HepG2 (cell line): ENCODE results near the gene FGFR3. TPM values are rescaled to one million over a fixed set of nuclear protein-coding genes. Genes with fewer than 3 reads are reported as not detected.

Experiments
- DZIP1 ChIP-seq: sonication (generic); formaldehyde crosslinking; IDR thresholded peaks from 2 replicates; pipeline ENCODE4 v1.5.0; 2020; ENCODE audit warnings: mild to moderate bottlenecking, missing genetic modification reagents
- FIP1L1 ChIP-seq: fragments of 200-400 bp; formaldehyde crosslinking; IDR thresholded peaks from 2 replicates; pipeline ENCODE4 v1.6.1; 2018; ENCODE audit warnings: low read depth, mild to moderate bottlenecking, low read length, moderate library complexity, borderline replicate concordance; ENCODE audit not compliant: insufficient read depth
- HINFP ChIP-seq: sonication (generic); formaldehyde crosslinking; IDR thresholded peaks from 2 replicates; pipeline ENCODE4 v1.4.0; 2020; ENCODE audit warnings: low read depth, mild to moderate bottlenecking, missing genetic modification reagents
- LBX2 ChIP-seq: sonication (generic); formaldehyde crosslinking; IDR thresholded peaks from 2 replicates; pipeline ENCODE4 v1.5.0; 2020; ENCODE audit warnings: missing genetic modification reagents, mild to moderate bottlenecking, borderline replicate concordance
- MBNL3 ChIP-seq: fragments of 250-450 bp; sonication (Bioruptor Pico); conservative IDR thresholded peaks from 2 replicates; pipeline ENCODE4 v1.8.0; 2022; ENCODE audit warnings: mild to moderate bottlenecking, inconsistent platforms
- MXD3 ChIP-seq: IDR thresholded peaks from 2 replicates; pipeline ENCODE4 v1.6.1; 2016; ENCODE audit warnings: mild to moderate bottlenecking, missing biosample characterization, missing genetic modification reagents
- NCOA1 ChIP-seq: sonication (generic); formaldehyde crosslinking; IDR thresholded peaks from 2 replicates; pipeline ENCODE4 v1.9.0; 2021; ENCODE audit warnings: missing genetic modification reagents
- NFIC ChIP-seq: IDR thresholded peaks from 2 replicates; pipeline ENCODE4 v1.6.1; 2012; ENCODE audit warnings: mild to moderate bottlenecking, low read length, inconsistent platforms
- NR2C2 ChIP-seq: sonication (generic); formaldehyde crosslinking; IDR thresholded peaks from 2 replicates; pipeline ENCODE4 v1.4.0; 2020; ENCODE audit warnings: missing genetic modification reagents, mild to moderate bottlenecking, moderate library complexity, borderline replicate concordance
- PHF20 ChIP-seq: sonication (generic); formaldehyde crosslinking; IDR thresholded peaks from 2 replicates; pipeline ENCODE4 v1.5.0; 2020; ENCODE audit warnings: mild to moderate bottlenecking, missing genetic modification reagents
- RBFOX2 ChIP-seq: fragments of 200-400 bp; formaldehyde crosslinking; IDR thresholded peaks from 2 replicates; pipeline ENCODE4 v1.6.1; 2017; ENCODE audit warnings: low read depth, mild to moderate bottlenecking, low read length
- SMYD3 ChIP-seq: sonication (generic); formaldehyde crosslinking; IDR thresholded peaks from 2 replicates; pipeline ENCODE4 v1.8.1; 2023; ENCODE audit warnings: mild to moderate bottlenecking, missing genetic modification reagents
- TFDP2 ChIP-seq: sonication (generic); formaldehyde crosslinking; IDR thresholded peaks from 2 replicates; pipeline ENCODE4 v1.4.0; 2020; ENCODE audit warnings: missing genetic modification reagents
- ZBTB38 ChIP-seq: sonication (generic); formaldehyde crosslinking; IDR thresholded peaks from 2 replicates; pipeline ENCODE4 v1.5.1; 2020; ENCODE audit warnings: mild to moderate bottlenecking, missing genetic modification reagents
- ZBTB42 ChIP-seq: sonication (generic); formaldehyde crosslinking; IDR thresholded peaks from 2 replicates; pipeline ENCODE4 v1.5.0; 2020; ENCODE audit warnings: mild to moderate bottlenecking, missing genetic modification reagents
- ZBTB49 ChIP-seq: sonication (generic); formaldehyde crosslinking; IDR thresholded peaks from 2 replicates; pipeline ENCODE4 v1.4.0; 2020; ENCODE audit warnings: missing genetic modification reagents, borderline replicate concordance
- ZFP36L2 ChIP-seq: sonication (generic); formaldehyde crosslinking; IDR thresholded peaks from 2 replicates; pipeline ENCODE4 v1.4.0; 2020; ENCODE audit warnings: missing genetic modification reagents
- ZNF563 ChIP-seq: sonication (generic); formaldehyde crosslinking; IDR thresholded peaks from 2 replicates; pipeline ENCODE4 v1.8.0; 2022; ENCODE audit warnings: mild to moderate bottlenecking, moderate library complexity, missing genetic modification reagents
- ZSCAN5A ChIP-seq: sonication (generic); formaldehyde crosslinking; IDR thresholded peaks from 2 replicates; pipeline ENCODE4 v1.8.0; 2022; ENCODE audit warnings: mild to moderate bottlenecking, missing genetic modification reagents, borderline replicate concordance
- polyA plus RNA-seq, 8 experiments: library from polyadenylated mRNA; depleted of rRNA in 3 of 8; stranded (reverse) in 7 of 8; unstranded in 1 of 8; fragments of >200 nt; fragmentation: Illumina TruSeq in 4 of 8; extraction: Trizol in 4 of 8; gene quantifications; 2 replicates each; pipeline versions ENCODE4 v1.2.1 to v1.2.3, GENCODE V29; 2011 to 2016; ENCODE audit warnings: low read depth in 4 of 8, missing spikeins in 1 of 8, mixed read lengths in 1 of 8; ENCODE audit not compliant: insufficient read depth in 1 of 8
- total RNA-seq, 5 experiments: library from RNA; depleted of rRNA; stranded (reverse); fragments of >200 nt; fragmentation: Illumina TruSeq; extraction: Trizol; gene quantifications; 2 replicates each; pipeline ENCODE4 v1.2.3, GENCODE V29; 2016; ENCODE audit warnings: low read depth in 1 of 5

Gene FGFR3
- total and polyA plus RNA-seq, 2 of the 13 experiments (the other 11 are each of a cell fraction or from before 2014, with no cell fraction given): 103 to 109 TPM

GRCh38 chr4:1792158-1792831 lies 798 bp upstream of the FGFR3 start (continued):
- no peak for TF ChIP-seq HINFP (CRISPR knock-in tag)
- TF ChIP-seq SMYD3: no peak
- no peak for TF ChIP-seq NFIC
- no peak for TF ChIP-seq DZIP1 (CRISPR knock-in tag)
- no peak for TF ChIP-seq MBNL3 (CRISPR knock-in tag)
- TF ChIP-seq NCOA1 (CRISPR knock-in tag): no peak
- no peak for TF ChIP-seq ZBTB38
- no peak for TF ChIP-seq TFDP2 (CRISPR knock-in tag)
- no peak for TF ChIP-seq ZFP36L2 (CRISPR knock-in tag)
- no peak for TF ChIP-seq PHF20 (CRISPR knock-in tag)
- no peak for TF ChIP-seq ZSCAN5A (CRISPR knock-in tag)
- no peak for TF ChIP-seq MXD3 (CRISPR knock-in tag)
- TF ChIP-seq FIP1L1: no peak
- 0 out of 2 replicates have a peak, but pooled peaks have one; percentile 27 for TF ChIP-seq LBX2
- 0 out of 2 replicates have a peak, but pooled peaks have one; percentile 31 for TF ChIP-seq ZBTB42 (CRISPR knock-in tag)
- 0 out of 2 replicates have a peak, but pooled peaks have one; percentile 1 for TF ChIP-seq RBFOX2
- TF ChIP-seq ZNF563 (CRISPR knock-in tag): no peak
- no peak for TF ChIP-seq ZBTB49 (CRISPR knock-in tag)
- no peak for TF ChIP-seq NR2C2
